Measurements from ENCODE around the gene PSMD9.

GRCh38 chr12:121911824-121912585 is 23.4 kb downstream of the PSMD9 start:
- TF ChIP-seq CREB1 (CRISPR knock-in tag; IDR thresholded peaks at IDR 0.05; ENCODE audit: low read depth): no peak
- TF ChIP-seq POLR2AphosphoS5 (IDR thresholded peaks at IDR 0.05; ENCODE audit: low read depth): no peak
- TF ChIP-seq, protein P1, sequence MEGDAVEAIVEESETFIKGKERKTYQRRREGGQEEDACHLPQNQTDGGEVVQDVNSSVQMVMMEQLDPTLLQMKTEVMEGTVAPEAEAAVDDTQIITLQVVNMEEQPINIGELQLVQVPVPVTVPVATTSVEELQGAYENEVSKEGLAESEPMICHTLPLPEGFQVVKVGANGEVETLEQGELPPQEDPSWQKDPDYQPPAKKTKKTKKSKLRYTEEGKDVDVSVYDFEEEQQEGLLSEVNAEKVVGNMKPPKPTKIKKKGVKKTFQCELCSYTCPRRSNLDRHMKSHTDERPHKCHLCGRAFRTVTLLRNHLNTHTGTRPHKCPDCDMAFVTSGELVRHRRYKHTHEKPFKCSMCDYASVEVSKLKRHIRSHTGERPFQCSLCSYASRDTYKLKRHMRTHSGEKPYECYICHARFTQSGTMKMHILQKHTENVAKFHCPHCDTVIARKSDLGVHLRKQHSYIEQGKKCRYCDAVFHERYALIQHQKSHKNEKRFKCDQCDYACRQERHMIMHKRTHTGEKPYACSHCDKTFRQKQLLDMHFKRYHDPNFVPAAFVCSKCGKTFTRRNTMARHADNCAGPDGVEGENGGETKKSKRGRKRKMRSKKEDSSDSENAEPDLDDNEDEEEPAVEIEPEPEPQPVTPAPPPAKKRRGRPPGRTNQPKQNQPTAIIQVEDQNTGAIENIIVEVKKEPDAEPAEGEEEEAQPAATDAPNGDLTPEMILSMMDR (conservative IDR thresholded peaks at IDR 0.05; ENCODE audit: low read depth in 2 of 2): no peak
- TF ChIP-seq EZH2 (IDR thresholded peaks at IDR 0.05; ENCODE audit: low read depth, unreplicated experiment): no peak
- no peak for TF ChIP-seq EZH2phosphoT487 (IDR thresholded peaks at IDR 0.05; ENCODE audit: unreplicated experiment)
- TF ChIP-seq, protein P2, sequence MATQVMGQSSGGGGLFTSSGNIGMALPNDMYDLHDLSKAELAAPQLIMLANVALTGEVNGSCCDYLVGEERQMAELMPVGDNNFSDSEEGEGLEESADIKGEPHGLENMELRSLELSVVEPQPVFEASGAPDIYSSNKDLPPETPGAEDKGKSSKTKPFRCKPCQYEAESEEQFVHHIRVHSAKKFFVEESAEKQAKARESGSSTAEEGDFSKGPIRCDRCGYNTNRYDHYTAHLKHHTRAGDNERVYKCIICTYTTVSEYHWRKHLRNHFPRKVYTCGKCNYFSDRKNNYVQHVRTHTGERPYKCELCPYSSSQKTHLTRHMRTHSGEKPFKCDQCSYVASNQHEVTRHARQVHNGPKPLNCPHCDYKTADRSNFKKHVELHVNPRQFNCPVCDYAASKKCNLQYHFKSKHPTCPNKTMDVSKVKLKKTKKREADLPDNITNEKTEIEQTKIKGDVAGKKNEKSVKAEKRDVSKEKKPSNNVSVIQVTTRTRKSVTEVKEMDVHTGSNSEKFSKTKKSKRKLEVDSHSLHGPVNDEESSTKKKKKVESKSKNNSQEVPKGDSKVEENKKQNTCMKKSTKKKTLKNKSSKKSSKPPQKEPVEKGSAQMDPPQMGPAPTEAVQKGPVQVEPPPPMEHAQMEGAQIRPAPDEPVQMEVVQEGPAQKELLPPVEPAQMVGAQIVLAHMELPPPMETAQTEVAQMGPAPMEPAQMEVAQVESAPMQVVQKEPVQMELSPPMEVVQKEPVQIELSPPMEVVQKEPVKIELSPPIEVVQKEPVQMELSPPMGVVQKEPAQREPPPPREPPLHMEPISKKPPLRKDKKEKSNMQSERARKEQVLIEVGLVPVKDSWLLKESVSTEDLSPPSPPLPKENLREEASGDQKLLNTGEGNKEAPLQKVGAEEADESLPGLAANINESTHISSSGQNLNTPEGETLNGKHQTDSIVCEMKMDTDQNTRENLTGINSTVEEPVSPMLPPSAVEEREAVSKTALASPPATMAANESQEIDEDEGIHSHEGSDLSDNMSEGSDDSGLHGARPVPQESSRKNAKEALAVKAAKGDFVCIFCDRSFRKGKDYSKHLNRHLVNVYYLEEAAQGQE (IDR thresholded peaks at IDR 0.05; ENCODE audit: unreplicated experiment): no peak
- no peak for TF ChIP-seq NANOG (IDR thresholded peaks at IDR 0.05; ENCODE audit: borderline replicate concordance)
- no peak for TF ChIP-seq ETS1 (IDR thresholded peaks at IDR 0.05)
- no peak for TF ChIP-seq STAT1 (IDR thresholded peaks at IDR 0.05; ENCODE audit: unreplicated experiment)
- TF ChIP-seq ZNF462 (CRISPR knock-in tag; IDR thresholded peaks at IDR 0.05): no peak
- no peak for TF ChIP-seq ZNF114 (CRISPR knock-in tag; IDR thresholded peaks at IDR 0.05)
- no peak for TF ChIP-seq JUNB (IDR thresholded peaks at IDR 0.05; ENCODE audit: unreplicated experiment)
- TF ChIP-seq ZNF331 (CRISPR knock-in tag; IDR thresholded peaks at IDR 0.05; ENCODE audit: low read depth): no peak

All from GM23338 (cell line).